Measurements from ENCODE around the gene ARL13B.

DNA sequence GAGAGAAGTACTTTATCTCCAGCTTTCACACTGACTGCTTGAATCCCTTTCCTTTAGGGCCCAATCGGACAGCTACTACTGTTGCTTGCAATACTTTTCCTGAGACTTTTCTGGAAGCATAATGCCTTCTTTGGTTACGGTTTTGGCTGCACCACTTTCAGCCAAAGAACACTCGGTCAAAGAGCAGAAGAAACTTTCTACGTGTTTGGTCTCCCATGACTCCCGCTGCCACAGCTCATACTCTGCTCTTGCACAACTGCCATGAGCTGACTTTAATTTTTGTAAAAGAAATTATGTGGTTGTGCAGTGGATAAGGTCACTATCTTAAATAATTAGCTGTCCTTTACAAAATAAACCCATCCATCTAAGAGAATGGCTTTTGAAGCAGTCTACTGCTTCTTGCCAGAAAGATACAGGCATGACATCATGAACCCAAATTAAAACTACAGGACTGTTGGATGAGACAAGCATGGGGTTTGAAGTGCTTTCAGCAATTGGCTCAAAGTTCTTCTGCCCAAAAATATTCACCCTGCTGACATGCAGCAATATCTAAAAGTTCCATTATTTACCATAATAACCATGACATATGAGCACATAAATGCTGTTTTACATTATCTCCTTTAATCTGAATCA, 48.2 kb upstream of the ARL13B start:
- no peak for TF ChIP-seq CTCF (IDR thresholded peaks at IDR 0.05)
- no peak for TF ChIP-seq POLR2AphosphoS5 (IDR thresholded peaks at IDR 0.05; ENCODE audit: insufficient read depth in 1 of 2, low read depth in 1 of 2)

Data from vagina (tissue), 2 donors.